ENCODE measurements around the gene SPTLC1. TPM values are rescaled to one million over a fixed set of nuclear protein-coding genes. Genes with fewer than 3 reads are reported as not detected.

The SPTLC1 gene
- total RNA-seq, 1 experiment from 2014 or later, result 58.8 TPM

DNA sequence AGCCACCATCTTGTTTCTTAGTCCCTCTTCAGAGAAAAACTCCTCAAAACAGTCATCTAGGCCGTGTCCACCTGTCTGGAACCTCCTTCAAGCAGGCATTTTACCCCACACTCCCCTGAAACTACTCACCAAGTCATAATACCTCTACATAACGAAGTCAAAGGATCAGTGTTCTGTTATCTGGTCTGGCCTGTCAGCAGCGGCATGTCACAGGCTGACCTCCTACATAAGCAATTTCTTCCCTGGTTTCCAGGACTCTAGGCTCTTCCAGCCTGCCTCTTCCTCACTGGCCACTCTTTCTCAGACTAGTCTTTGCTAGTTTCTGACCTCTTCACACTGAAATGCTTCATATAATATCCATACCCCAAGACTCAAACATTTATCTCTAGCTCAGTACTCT, 72.2 kb downstream of the SPTLC1 start:
- no TSS peak for BruUV-seq (replicated peaks)
- TF ChIP-seq, protein P1, sequence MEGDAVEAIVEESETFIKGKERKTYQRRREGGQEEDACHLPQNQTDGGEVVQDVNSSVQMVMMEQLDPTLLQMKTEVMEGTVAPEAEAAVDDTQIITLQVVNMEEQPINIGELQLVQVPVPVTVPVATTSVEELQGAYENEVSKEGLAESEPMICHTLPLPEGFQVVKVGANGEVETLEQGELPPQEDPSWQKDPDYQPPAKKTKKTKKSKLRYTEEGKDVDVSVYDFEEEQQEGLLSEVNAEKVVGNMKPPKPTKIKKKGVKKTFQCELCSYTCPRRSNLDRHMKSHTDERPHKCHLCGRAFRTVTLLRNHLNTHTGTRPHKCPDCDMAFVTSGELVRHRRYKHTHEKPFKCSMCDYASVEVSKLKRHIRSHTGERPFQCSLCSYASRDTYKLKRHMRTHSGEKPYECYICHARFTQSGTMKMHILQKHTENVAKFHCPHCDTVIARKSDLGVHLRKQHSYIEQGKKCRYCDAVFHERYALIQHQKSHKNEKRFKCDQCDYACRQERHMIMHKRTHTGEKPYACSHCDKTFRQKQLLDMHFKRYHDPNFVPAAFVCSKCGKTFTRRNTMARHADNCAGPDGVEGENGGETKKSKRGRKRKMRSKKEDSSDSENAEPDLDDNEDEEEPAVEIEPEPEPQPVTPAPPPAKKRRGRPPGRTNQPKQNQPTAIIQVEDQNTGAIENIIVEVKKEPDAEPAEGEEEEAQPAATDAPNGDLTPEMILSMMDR (IDR thresholded peaks at IDR 0.05), result no peak
- TF ChIP-seq TCF7L2 (IDR thresholded peaks at IDR 0.05; ENCODE audit: low read depth, low read length) (no peak), POLR2AphosphoS5 (IDR thresholded peaks at IDR 0.05; ENCODE audit: low read depth, low read length) (no peak), SIN3A (IDR thresholded peaks at IDR 0.05; ENCODE audit: borderline replicate concordance, insufficient read depth, low read depth, low read length) (no peak)
- TF ChIP-seq, protein P2, sequence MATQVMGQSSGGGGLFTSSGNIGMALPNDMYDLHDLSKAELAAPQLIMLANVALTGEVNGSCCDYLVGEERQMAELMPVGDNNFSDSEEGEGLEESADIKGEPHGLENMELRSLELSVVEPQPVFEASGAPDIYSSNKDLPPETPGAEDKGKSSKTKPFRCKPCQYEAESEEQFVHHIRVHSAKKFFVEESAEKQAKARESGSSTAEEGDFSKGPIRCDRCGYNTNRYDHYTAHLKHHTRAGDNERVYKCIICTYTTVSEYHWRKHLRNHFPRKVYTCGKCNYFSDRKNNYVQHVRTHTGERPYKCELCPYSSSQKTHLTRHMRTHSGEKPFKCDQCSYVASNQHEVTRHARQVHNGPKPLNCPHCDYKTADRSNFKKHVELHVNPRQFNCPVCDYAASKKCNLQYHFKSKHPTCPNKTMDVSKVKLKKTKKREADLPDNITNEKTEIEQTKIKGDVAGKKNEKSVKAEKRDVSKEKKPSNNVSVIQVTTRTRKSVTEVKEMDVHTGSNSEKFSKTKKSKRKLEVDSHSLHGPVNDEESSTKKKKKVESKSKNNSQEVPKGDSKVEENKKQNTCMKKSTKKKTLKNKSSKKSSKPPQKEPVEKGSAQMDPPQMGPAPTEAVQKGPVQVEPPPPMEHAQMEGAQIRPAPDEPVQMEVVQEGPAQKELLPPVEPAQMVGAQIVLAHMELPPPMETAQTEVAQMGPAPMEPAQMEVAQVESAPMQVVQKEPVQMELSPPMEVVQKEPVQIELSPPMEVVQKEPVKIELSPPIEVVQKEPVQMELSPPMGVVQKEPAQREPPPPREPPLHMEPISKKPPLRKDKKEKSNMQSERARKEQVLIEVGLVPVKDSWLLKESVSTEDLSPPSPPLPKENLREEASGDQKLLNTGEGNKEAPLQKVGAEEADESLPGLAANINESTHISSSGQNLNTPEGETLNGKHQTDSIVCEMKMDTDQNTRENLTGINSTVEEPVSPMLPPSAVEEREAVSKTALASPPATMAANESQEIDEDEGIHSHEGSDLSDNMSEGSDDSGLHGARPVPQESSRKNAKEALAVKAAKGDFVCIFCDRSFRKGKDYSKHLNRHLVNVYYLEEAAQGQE (IDR thresholded peaks at IDR 0.05; ENCODE audit: insufficient read depth in 1 of 2, low read depth in 2 of 2, low read length in 1 of 2), result no peak
- H3K27me3 ChIP-seq (ENCODE audit: control insufficient read depth, insufficient read depth, low read length), result no peaks in the 10 kb centered on the region
- ChIA-PET POLR2A (no interaction called here), CTCF (no interaction called here)
- peaks cover 11% of the 10 kb centered on the region; the same call in 1 of the 2 replicates for H3K9me3 ChIP-seq (ENCODE audit: control insufficient read depth, insufficient read depth, low read depth, low read length)
- peaks cover 17% of the 10 kb centered on the region for H3K36me3 ChIP-seq (ENCODE audit: control insufficient read depth, insufficient read depth, low read length)
- ATAC-seq (no peak), DNase-seq (ENCODE audit: low read depth, low spot score) (no peak)
- H3K4me3 ChIP-seq (ENCODE audit: low read depth in 2 of 2, low read length in 2 of 2), result no peak overlapping the region
- intact Hi-C loops (cut with micrococcal nuclease; ENCODE audit: unreplicated experiment), result no loop called here
- in situ Hi-C loops (cut with HindIII; ENCODE audit: low pct_unique_long_range_greater_than_20kb, low sequenced_read_pairs), result no loop called here
- H3K27ac ChIP-seq (ENCODE audit: low read length), result no peak overlapping the region
- no peaks in the 10 kb centered on the region for H3K4me1 ChIP-seq (ENCODE audit: control insufficient read depth, insufficient read depth, low read length)

DNA sequence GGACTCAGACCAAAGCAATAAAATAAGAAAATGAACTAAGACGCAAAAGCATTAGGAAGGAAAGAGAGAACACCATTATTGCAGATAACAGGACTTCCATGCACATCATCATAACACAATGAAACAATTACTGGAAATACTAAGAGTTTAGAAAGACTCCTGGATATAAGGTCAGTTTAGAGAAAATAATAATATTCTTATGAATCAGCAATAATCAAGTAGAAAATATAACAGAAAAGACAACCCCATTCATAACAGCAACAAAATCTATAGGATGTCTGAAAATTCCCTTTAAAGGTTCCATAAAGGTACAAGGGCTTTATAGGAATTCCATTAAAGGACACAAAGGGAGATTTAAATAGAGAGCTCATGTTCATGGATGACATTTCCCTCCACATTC, 73.0 kb downstream of the SPTLC1 start:
- in situ Hi-C loops (cut with HindIII; ENCODE audit: low pct_unique_long_range_greater_than_20kb, low sequenced_read_pairs), result no loop called here
- TF ChIP-seq TCF7L2 (IDR thresholded peaks at IDR 0.05; ENCODE audit: low read depth, low read length), result no peak
- TF ChIP-seq, protein P1 (IDR thresholded peaks at IDR 0.05), result no peak
- TF ChIP-seq POLR2AphosphoS5 (IDR thresholded peaks at IDR 0.05; ENCODE audit: low read depth, low read length), result no peak
- TF ChIP-seq, protein P2 (IDR thresholded peaks at IDR 0.05; ENCODE audit: insufficient read depth in 1 of 2, low read depth in 2 of 2, low read length in 1 of 2), result no peak
- TF ChIP-seq SIN3A (IDR thresholded peaks at IDR 0.05; ENCODE audit: borderline replicate concordance, insufficient read depth, low read depth, low read length), result no peak
- Histone ChIP-seq H3K27ac (ENCODE audit: low read length) (no peak overlapping the region), H3K4me1 (ENCODE audit: control insufficient read depth, insufficient read depth, low read length) (no peaks in the 10 kb centered on the region), H3K27me3 (ENCODE audit: control insufficient read depth, insufficient read depth, low read length) (no peaks in the 10 kb centered on the region), H3K9me3 (ENCODE audit: control insufficient read depth, insufficient read depth, low read depth, low read length) (peaks cover 11% of the 10 kb centered on the region; the same call in 1 of the 2 replicates), H3K36me3 (ENCODE audit: control insufficient read depth, insufficient read depth, low read length) (peaks cover 14% of the 10 kb centered on the region), H3K4me3 (ENCODE audit: low read depth in 2 of 2, low read length in 2 of 2) (no peak overlapping the region)
- no peak for DNase-seq (ENCODE audit: low read depth, low spot score)
- ChIA-PET POLR2A (no interaction called here), CTCF (no interaction called here)
- intact Hi-C loops (cut with micrococcal nuclease; ENCODE audit: unreplicated experiment), result no loop called here
- no TSS peak for BruUV-seq (replicated peaks)
- no peak for ATAC-seq

Measured in Panc1 (cell line).